ENCODE results near the gene CLDN22. TPM values are rescaled to one million over a fixed set of nuclear protein-coding genes. Genes with fewer than 3 reads are reported as not detected.

The CLDN22 gene
- total RNA-seq, 1 experiment from 2014 or later: not detected

DNA sequence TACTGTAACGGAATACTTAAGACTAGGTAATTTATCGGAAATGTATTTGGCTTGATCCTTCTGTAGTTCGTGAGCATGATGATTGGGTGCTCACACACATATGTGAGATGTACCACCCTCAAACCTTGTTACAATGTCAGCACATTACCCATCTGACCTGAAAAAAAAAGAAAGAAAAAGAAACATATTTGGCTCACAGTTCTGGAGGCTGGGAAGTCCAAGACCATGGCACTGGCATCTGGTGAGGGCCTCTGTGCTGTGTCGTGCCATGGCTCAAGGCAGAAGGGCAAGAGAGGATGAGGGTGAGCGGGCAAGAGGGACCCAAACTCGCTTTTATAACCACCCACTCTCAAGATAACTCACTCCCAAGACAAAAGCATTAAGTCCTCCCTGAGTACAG, 9.2 kb upstream of the CLDN22 start:
- Histone ChIP-seq H3K27ac (ENCODE audit: low read depth, low read length) (no peak overlapping the region), H4K20me1 (ENCODE audit: insufficient read depth) (no peaks in the 10 kb centered on the region), H3K9me3 (ENCODE audit: control insufficient read depth in 1 of 2, insufficient read depth in 1 of 2, low read depth in 1 of 2, low read length in 2 of 2) (peaks cover 0 to 7% of the 10 kb centered on the region in 2 experiments; a peak in 1 of 4 replicates), H3K4me3 (replicated peaks in 1 of 2; ENCODE audit: low read depth in 1 of 2, low read length in 2 of 2) (no peak overlapping the region), H3K9me2 (ENCODE audit: insufficient read depth) (no peaks in the 10 kb centered on the region), H2AFZ (ENCODE audit: low read depth, low read length, poor library complexity, severe bottlenecking) (no peak overlapping the region), H3K27me3 (ENCODE audit: insufficient read depth, low read length) (no peaks in the 10 kb centered on the region), H3K79me2 (ENCODE audit: insufficient read depth, low read length) (no peaks in the 10 kb centered on the region), H3K9ac (ENCODE audit: low read length) (no peak overlapping the region), H3K4me2 (ENCODE audit: low read length) (no peak overlapping the region), H3K36me3 (ENCODE audit: control insufficient read depth in 1 of 2, insufficient read depth in 2 of 2, low read length in 2 of 2) (no peaks in the 10 kb centered on the region), H3K4me1 (ENCODE audit: control insufficient read depth in 1 of 2, insufficient read depth in 2 of 2, low read length in 2 of 2) (peaks cover 8 to 26% of the 10 kb centered on the region in 2 experiments; a peak in 3 of 4 replicates)
- BruUV-seq (replicated peaks): no TSS peak
- DNase-seq (ENCODE audit: low read depth, low spot score) (no peak), ATAC-seq (no peak)
- CTCF ChIA-PET: no interaction called here
- intact Hi-C loops (cut with micrococcal nuclease): no loop called here
- RAD21 ChIA-PET (ENCODE audit: low non-redundant PET in 1 of 2, low total read pairs in 2 of 2, uncharacterized antibody in 2 of 2, unreplicated experiment in 2 of 2): no interaction called here
- POLR2A ChIA-PET: no interaction called here
- no peak for TF ChIP-seq SIN3A (IDR thresholded peaks at IDR 0.05; ENCODE audit: low read depth)
- no peak for TF ChIP-seq EZH2phosphoT487 (IDR thresholded peaks at IDR 0.05; ENCODE audit: borderline replicate concordance)
- TF ChIP-seq YY1 (IDR thresholded peaks at IDR 0.05; ENCODE audit: extremely low read depth, insufficient replicate concordance, low read depth, low read length): no peak
- TF ChIP-seq ZFX (IDR thresholded peaks at IDR 0.05): no peak
- TF ChIP-seq, protein P1, sequence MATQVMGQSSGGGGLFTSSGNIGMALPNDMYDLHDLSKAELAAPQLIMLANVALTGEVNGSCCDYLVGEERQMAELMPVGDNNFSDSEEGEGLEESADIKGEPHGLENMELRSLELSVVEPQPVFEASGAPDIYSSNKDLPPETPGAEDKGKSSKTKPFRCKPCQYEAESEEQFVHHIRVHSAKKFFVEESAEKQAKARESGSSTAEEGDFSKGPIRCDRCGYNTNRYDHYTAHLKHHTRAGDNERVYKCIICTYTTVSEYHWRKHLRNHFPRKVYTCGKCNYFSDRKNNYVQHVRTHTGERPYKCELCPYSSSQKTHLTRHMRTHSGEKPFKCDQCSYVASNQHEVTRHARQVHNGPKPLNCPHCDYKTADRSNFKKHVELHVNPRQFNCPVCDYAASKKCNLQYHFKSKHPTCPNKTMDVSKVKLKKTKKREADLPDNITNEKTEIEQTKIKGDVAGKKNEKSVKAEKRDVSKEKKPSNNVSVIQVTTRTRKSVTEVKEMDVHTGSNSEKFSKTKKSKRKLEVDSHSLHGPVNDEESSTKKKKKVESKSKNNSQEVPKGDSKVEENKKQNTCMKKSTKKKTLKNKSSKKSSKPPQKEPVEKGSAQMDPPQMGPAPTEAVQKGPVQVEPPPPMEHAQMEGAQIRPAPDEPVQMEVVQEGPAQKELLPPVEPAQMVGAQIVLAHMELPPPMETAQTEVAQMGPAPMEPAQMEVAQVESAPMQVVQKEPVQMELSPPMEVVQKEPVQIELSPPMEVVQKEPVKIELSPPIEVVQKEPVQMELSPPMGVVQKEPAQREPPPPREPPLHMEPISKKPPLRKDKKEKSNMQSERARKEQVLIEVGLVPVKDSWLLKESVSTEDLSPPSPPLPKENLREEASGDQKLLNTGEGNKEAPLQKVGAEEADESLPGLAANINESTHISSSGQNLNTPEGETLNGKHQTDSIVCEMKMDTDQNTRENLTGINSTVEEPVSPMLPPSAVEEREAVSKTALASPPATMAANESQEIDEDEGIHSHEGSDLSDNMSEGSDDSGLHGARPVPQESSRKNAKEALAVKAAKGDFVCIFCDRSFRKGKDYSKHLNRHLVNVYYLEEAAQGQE (IDR thresholded peaks at IDR 0.05; ENCODE audit: low read depth): no peak
- no peak for TF ChIP-seq JUND (IDR thresholded peaks at IDR 0.05)
- TF ChIP-seq ELF1 (IDR thresholded peaks at IDR 0.05; ENCODE audit: borderline replicate concordance, low read depth): no peak
- TF ChIP-seq POLR2AphosphoS5 (IDR thresholded peaks at IDR 0.05; ENCODE audit: low read depth, low read length): no peak
- TF ChIP-seq RAD21 (IDR thresholded peaks at IDR 0.05; ENCODE audit: low read depth): no peak
- TF ChIP-seq, protein P2, sequence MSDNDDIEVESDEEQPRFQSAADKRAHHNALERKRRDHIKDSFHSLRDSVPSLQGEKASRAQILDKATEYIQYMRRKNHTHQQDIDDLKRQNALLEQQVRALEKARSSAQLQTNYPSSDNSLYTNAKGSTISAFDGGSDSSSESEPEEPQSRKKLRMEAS (IDR thresholded peaks at IDR 0.05): no peak
- no peak for TF ChIP-seq SRF (IDR thresholded peaks at IDR 0.05; ENCODE audit: low read depth)
- no peak for TF ChIP-seq POLR2A (IDR thresholded peaks at IDR 0.05; ENCODE audit: borderline replicate concordance, extremely low read depth, insufficient read depth, insufficient read length)
